AG08396 (cell line): Measurements from ENCODE around the gene FBXO42.
A peak's percentile ranks its signal among the peaks of the same experiment; 100 is the strongest.
"Not testable (repeated sequence)": the region's sequence is repeated elsewhere in the genome, so short reads cannot be mapped to it uniquely, and the experiment has no call there.

Source experiments
- DNase-seq: peaks from one replicate; pipeline ENCODE4 v3.0.0; 2012; ENCODE audit warnings: low spot score, mixed read lengths

FBXO42 gene

DNA sequence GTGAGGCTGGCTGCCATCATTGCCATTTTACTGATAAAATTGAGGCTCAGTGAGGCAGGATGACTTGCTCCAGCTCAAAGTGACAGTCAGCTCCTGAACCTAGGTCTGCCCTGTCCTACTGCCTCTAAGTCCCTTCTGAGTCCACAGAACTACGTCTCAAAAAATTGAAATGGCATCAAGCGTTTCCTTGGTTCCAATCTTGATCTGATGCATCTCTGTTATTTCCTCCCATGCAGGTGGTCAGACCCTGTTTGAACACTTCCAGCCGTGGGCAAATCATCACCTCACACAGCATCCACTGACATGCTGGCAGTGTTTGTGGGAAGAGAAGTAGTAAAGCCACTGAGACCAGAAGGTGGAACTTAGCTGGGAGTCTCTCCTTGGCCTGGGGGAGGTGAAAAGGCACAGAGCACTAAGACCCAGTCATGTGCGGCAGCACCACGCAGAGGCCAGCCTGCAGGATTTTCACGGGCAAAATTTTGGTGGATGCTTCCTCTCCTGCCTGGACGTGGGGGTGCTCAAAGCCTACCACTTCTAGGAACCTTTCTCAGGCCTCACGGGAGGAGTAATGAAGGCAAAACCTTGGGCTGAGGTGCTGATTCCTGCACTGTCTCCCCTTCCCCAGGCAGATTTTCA lies 107.5 kb downstream of the FBXO42 start:
- no peak for DNase-seq

DNA sequence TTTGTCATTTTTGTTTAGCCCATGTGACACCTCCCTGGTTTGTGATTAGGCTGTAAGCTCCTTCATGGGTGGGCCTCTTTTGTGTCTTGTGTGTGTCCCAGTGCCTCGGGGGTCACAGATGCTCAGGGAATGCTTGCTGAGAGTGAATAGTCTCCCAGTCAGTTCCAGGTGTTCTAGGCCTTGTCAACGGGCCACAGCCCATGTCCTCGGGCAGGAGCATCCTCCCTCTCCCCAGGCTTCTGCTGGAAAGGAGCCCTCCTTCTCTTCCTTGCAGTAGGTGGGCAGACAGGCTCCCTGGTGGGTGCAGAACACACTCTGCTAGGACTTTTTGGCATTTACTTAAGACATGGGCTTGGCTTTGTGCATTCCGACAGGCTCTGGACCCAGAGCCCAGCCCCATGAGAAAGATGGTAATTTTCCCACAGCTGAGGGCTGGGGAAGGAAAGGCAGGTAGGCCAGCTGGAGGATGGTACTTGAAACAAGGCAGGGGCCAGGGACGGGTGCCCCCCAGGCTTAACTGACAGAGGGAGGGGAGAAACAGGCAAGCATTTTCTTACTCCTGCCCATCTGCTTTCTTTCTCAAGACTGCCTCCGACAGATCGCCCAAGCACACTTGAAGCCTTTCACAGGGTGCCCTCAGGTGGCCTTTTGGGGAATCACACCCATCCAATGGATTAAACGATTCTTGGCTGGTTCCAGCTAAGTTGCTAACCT lies 108.2 kb downstream of the FBXO42 start:
- peak; percentile 77 for DNase-seq

DNA sequence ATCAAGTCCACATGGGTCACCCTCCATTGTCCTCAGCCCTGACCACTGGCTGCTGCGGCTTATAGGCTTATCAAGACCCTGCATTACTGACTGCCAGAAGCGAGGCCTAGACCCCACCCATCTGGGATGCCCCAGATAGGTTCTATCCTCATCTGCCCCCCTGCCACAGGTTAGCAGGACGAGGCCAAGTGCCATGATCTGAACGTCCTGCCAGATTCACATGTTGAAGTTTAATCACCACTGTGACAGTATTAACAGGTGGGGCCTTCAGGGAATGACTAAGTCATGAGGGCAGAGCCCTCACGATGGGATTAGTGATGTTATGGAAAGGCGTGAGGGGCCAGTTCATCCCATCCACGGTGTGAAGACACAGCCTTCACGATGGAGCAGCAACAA lies 109.1 kb downstream of the FBXO42 start:
- DNase-seq, result no peak

DNA sequence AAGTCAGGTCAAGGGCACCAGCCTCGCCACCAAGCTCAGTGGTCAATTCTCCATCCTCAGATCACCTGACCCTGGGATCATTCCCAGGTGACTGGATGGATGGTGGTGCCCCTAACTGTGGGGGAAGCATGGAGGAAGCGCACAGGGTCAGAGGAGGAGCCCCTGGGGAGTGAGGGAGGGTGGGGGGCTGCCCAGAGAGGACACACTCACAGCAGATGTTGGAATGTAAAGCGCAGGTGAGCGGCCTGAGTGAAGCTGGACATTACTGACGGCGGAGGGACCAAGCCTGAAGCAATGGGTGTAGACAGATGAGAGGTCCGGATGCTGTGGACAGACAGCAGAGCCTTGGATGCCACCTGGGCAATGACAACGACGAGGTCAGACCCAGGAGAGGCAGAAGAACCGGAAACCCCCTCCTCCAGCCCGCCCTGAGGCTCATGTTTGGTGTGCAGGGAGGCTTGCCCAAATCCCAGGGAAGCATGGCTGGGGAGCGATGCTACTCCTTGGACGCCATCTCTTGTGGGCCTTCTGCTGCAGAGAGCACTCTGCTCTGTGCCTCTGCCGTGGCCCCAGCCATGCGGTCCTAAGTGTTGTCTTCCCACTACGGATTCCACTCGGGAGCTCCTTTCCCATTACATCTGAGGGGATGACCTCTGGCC lies 109.6 kb downstream of the FBXO42 start:
- no peak for DNase-seq

DNA sequence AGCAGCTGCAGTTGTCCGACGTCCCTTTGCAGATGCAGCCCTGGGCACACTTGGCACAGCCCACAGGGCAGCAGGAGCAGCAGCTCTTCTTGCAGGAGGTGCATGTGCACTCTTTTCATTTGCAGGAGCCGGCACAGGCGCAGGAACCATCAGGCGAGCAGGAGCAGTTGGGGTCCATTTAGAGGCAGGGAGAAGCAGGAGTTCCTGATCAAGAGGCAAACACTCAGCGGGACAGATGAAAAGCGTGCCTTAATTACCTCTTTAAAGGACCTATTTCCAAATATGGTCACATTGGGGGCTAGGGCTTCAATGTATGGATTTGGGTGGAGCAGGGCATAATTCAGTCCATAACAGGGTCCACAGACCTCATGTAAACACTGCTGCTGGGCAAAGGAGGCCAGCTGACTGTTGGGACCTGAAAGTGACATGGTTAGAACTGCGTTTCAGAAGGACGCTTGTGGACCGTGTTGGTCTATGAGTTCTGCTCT lies 111.0 kb downstream of the FBXO42 start:
- no peak for DNase-seq

DNA sequence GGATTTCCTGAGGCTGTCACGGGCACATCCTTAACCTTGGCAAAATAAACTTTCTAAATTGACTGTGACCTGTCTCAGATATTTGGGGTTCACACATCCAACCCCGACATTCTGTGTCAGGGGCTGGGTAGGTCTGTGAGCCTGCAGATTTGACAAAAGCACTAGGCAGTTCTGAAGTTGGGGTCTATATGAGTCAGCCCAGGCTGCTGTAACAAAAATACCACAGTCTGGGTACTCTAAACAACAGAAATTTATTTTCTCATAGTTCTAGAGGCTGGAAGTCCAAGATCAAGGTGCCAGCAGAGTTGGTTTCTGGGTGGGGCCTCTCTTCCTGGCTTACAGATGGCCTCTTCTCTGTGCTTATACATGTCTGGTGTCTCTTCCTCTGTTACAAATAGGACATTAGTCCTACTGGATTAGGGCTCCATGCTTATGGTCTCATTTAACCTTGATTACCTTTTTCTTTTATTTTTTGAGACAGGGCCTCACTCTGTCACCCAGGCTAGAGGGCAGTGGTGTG lies 112.2 kb downstream of the FBXO42 start:
- DNase-seq, result no peak

DNA sequence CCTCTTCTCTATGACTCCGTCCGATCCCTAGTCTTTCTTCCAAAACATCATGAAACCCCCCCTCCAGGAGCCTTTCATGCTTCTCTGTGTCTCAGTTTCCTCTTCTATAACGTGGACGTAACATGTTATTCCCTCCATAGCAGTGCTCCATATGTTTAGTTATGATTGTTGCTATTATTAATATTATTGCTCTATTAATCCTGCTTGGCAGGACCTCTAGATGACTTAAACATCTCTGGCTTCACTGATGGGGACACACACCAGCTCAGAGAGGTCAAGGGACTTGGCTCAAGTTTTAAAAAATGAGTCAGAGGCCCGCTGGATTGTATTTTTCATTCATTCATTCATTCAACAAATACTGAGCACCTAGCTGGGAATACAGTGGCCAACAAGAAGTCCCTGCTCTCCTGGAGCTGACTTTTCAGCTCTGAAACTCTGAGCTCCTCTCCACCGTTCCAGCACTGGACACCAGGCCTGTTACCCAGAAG lies 114.9 kb downstream of the FBXO42 start:
- peak; percentile 48 for DNase-seq

DNA sequence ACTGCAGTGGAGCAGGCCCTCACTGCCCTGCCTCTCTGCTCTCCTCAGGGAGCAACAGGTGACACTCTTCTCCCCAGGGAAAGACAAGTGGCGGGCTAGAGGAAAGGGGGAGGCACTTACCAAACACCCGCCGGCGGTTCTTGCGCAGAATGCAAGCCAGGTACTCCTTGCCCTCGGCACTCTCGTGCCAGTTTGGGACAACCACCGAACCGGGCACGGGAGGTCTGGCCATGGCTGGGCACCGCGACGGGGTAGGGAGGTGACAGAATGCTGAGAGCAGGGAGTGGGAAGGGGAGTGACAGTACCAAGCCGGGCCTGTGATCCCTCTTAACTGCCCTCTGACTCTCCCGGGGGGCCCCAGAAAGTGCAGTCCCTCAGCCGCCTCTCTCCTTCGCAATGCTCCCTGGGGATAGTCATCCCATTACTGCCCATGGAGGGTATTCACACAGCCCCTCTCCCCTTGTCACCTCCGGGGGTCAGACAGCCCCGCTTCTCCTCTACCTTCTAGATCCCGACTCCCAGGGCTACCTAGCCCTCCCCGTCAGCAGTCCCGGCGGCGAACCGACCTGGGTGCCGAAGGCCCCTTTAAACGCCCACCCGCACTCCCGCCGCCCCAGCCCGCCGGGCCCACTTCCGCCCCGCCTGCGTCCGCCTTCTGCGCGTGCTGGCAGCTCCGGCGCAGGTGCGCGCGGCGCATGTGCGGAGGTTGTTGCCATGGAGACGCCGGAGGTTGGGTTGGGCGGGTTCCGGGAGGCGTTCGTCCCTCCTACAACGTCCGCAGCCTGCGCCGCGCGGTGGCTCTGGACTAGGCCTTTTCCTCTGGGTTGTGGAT lies 115.6 kb downstream of the FBXO42 start, which contains the start of gene CPLANE2:
TSS of gene CPLANE2 (minus strand) at position 673 of the 832 bp plus-strand sequence. CDS start at position 232, 441 bp downstream.
- peak; percentile 97 for DNase-seq

DNA sequence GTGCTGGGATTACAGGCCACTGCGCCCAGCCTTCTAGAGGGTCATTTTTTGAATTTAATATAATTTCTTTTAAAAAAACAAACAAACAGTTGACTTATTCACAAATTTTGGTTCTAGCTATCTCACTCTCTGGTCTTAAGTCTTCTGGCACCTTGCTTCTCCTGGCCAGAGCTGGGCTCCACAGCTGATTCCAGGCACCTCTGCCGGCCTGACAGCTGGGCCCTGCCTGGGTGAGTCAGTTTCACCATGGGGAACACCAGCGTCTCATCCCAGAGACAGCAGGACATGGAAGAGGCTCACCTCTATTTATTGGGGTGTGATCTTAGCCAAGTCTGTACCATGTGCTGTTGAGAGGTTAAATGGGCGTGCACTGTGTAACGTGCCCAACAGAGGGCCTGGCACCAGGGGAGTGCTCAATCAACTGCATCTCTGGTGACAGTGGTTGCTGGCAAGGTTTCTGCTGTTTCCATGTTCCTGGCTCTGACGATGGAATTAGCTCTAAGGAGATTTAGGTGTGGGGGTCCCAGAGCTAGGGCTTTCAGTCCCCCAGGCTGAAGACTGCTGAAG lies 116.3 kb downstream of the FBXO42 start:
- DNase-seq, result peak; percentile 57

DNA sequence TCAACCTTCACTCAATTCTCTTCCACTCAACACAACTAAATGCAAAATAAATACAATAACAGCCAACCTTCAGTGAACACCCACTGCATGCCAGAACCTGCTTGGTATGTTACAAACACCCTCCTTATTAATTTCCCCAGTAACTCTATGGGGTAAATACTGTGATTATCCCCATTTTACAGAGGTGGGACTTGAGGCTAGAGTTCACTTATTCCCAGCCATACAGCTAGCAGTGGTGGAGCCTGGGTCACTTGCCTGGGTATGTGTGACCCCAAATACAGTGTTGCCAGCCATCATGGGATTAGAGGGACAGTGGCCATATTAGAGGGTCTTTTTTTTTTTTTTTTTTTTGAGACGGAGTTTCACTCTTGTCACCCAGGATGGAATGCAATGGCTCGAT lies 116.9 kb downstream of the FBXO42 start:
- no peak for DNase-seq

DNA sequence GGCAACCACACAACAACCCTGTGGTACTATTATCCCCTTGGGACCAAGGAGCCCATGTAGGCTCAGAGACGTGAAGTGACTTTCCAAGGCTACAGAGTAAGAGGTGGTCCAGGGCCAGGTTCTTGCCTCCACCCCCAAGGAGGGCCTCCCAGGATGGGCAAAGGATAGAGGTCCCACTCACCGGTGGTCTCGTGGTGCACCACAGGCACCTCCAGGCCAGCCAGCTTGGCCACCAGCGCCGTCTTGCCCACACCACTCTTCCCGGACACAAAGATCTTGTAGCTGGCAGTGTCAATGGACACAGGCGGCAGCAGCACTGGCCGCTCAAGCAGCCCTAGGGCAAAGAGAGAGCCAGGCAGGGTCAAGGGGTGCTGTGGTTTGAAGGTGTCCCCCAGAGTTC lies 118.8 kb downstream of the FBXO42 start:
- no peak for DNase-seq

DNA sequence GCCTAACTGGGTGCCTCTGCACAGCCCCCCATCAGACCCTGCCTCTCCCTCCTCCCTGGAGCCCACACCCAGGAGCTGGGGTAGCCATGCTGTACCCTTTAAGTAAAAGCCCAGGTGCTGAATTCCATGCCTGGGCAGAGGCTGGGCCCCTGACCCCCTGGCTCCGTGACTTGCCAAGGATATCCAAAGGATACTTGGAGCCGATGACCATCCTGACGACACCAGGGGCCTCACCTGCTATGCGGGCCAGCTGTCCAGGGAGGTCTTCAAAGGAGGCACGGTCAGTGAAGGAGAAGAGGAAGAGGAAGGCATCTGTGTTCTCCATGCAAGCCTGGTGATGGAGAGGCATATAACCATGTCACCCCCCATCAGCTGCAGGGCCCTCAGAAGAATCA lies 120.0 kb downstream of the FBXO42 start:
- DNase-seq, result no peak

DNA sequence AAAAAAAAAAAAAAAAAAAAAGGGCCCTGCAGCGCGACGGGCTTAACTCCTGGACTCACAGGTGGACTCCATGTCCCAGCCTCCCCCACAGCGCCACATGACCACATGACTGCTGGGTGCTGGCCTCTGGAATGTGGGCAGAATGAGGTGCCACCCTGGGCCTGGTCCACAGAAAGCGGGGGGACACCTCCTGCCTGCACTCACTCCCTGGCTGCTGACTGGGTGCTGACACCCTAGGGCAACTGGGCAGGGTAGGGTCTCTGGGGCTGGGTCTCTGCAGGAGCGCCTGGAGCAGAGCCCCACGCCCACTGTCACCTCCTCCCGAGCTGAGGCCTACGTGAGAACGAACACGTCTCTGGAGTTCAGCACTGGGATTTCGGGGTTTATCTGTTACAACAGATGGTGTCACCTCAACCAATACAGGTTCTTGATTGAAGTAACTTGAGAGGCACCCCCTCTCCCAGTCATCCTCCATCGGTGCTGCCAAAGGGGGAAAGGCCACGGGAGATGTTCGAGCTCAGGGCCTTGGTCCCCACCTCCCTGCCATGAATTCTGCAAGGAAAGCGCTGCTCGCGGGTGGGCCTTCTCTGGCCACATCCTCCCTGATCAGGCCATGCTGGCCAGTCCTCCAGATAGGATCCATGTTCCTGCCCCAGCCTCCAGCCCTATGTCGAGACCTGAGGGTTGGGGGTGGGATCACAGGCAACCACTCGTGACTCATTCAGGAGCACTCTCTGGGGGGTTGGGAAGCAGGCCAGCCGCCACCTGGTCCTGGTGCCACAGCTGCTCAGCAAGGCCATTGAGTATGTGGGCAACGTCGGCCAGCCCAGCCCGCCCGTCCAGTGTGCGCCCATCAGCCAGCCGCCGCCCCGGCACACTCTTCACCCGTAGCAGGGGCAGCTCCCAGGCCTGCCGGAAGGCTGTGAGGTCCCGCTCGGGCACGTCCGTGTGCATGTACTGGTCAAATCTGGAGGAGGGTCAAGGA lies 120.7 kb downstream of the FBXO42 start:
- DNase-seq, result no peak

DNA sequence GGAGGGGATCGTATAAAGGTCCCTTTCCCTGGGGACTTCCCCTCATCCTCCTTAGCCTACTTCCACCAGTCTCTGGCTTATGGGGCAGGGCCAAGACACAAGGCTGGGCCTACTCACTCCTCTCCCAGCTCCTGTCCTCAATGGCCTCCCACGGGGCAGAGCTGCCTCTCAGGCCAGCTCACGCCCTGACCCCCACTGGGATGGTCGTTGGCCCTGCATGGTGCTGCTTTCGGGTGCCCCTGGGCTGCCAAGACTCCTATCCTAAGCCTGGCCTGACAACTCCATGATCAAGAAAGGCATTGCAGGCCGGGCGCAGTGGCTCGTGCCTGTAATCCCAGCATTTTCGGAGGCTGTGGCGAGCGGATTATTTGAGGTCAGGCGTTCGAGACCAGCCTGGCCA lies 121.5 kb downstream of the FBXO42 start:
- DNase-seq, result no peak

DNA sequence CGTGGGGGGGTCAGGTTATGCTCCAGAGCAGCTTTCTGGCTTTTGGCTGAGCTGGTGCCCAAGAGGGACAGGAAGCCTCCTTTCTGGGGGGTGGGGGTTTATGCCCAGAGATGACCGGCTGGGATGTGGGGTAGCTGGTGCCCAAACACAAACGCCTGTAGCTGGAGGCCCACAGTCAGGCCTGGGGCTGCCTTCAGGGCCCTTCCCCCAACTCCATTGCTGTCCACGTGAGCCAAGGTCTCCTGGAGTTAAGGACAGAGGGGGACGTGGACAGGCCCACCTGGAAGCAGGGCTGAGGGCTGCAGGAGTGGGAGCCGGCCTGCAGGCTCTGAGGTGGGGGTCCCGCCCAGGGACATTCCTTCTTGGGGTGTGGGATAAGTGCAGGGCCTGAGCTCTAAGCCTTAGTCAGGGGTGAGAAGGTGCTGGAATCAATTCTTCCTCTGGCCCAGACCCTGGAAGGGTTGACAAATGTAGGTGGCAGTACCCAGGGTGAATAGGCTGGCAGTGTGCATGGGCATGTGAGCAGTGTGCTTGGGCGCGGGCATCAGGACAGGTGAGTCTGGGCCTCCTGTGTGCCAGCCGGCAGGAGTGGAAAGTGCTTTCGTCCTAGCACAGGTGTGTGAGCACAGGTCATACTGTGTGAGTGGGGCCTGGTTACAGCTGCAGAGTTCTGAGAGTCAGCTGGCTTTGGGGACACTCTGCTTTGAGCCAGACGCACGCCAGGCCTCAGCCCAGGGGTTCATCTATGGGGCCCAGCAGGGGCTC lies 122.1 kb downstream of the FBXO42 start:
- DNase-seq, result no peak

DNA sequence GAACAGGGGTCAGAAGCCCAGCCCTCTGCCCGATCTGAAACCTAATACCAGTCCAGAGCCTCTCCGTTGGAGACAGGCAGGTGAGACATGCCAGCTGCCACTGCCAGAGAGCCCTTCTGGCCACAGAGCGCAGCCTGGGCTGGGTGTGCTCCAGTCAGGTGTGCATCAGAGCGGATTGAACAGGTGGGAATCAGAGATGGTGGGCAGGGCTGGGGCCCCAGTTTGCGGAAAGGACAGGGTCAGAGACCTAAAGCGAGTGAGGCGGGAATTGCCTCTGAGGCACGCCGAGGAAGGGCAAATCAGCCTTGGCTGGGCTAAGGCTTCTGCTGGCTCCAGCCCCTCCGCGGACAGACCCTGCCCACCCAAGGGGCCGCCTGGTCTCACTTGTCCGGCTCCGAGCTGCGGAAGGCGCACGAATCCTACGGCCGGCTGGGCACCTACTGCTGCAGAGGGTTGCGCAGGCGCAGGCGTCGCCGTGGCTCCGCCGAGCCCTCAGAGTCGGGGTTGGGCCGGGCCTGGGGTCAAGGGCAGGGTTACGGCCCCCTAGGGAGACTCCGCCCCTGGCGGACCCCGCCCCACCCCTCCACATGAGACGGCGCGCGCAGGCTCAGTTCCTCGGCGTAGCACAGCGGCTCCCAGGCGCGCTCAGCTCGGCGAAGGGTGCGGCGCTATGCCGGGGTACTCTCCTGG lies 125.6 kb downstream of the FBXO42 start:
- DNase-seq, result no peak

DNA sequence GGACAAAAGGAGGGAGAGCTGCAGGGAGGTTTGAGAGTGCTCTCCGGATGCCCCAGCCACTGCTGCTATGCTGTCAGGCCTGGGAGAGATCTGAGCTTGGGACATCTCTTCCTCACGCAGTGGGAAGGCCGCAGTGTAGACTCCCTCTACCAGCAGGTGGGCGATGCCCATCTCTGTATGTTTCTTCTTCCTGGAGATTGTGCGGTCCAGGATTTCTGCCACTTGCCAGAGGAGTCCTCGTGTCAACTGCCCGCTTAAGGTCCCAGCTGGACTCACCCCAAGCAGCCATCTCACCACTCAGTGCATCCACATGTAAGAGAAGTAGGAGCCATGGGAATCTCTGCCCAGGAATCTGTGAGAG lies 126.2 kb downstream of the FBXO42 start:
- no peak for DNase-seq

DNA sequence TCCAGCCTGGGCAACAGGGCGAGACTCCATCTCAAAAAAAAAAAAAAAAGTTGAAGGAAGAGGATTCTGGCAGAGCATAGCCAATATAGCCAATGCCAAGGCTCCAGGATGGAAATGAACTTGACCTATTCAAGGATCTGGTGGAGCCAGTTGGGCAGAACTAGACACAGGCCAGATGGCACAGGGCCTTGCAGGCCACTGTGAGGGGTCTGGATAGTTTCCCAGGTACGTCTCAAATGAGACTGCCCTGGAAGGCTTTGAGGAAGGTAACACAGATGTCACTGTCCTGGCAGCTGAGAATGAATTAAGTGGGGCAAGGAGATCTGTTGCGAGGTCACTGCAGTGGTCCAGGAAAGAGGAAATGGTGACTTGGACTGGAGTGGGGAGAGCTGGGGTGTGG lies 127.8 kb downstream of the FBXO42 start:
- DNase-seq, result no peak

DNA sequence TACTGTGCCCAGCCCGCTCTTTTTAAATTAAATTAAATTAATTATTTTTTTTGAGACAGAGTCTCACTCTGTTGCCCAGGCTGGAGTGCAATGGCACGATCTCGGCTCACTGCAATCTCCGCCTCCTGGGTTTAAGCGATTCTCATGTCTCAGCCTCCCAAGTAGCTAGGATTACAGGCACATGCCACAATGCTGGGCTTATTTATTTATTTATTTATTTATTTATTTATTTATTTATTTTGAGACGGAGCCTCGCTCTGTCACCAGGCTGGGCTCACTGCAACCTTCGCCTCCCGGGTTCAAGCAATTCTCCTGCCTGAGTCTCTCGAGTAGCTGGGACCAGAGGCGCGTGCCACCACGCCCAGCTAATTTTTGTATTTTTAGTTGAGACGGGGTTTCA lies 129.6 kb downstream of the FBXO42 start:
- not testable (repeated sequence) for DNase-seq
